GM12874 (cell line): ENCODE measurements around the gene OR52B6.

Experiments
- TF ChIP-seq, protein P1 (sequence below): IDR thresholded peaks from 2 replicates; pipeline ENCODE4 v1.5.1; 2011; ENCODE audit warnings: low read depth, mild to moderate bottlenecking, control low read depth, low read length, moderate library complexity; ENCODE audit not compliant: insufficient read depth

Gene OR52B6

GRCh38 chr11:5580577-5580976 lies at the start of gene OR52B6:
Gene OR52B6 (plus strand): TSS chr11:5580877. CDS start chr11:5580877, 0 bp downstream.
- TF ChIP-seq, protein P1, sequence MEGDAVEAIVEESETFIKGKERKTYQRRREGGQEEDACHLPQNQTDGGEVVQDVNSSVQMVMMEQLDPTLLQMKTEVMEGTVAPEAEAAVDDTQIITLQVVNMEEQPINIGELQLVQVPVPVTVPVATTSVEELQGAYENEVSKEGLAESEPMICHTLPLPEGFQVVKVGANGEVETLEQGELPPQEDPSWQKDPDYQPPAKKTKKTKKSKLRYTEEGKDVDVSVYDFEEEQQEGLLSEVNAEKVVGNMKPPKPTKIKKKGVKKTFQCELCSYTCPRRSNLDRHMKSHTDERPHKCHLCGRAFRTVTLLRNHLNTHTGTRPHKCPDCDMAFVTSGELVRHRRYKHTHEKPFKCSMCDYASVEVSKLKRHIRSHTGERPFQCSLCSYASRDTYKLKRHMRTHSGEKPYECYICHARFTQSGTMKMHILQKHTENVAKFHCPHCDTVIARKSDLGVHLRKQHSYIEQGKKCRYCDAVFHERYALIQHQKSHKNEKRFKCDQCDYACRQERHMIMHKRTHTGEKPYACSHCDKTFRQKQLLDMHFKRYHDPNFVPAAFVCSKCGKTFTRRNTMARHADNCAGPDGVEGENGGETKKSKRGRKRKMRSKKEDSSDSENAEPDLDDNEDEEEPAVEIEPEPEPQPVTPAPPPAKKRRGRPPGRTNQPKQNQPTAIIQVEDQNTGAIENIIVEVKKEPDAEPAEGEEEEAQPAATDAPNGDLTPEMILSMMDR, result no peak

DNA sequence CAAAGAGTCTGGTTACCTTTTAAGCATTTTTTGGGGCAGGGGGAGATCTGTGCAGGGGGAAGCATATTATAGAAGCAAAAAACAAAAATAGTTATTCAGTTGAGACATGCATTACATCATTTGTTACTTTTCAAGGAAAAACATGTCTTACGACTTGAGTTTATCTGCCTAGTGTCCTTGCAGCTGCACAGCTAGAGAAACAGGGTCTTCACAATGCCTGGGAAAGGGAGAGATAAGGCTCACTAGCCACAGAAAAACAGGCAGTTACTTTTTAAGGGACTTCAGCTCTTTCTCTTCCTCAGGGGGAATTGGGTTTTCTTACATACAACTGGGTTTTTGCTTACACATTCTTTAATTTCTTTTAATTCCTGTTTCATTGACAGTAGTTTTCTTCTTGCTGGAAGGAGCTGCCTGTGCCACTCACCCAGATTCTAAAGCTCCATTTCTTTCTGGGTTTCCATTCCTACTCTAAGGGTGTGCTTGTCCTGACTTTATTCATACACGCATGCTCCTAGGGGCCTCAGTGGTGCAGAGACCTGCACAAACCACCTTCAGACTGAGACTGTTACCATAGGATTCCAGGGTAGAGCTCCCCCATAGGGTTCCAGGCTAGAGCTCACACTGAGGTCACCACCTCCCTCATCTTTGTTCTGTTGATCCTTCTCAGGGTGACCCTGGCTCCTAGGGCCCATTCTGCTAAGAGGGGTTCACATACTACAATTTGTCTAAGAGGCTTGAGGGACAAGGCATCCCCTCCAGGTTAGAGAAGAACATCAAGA lies 49.4 kb upstream of the OR52B6 start:
- TF ChIP-seq, protein P1, result no peak

DNA sequence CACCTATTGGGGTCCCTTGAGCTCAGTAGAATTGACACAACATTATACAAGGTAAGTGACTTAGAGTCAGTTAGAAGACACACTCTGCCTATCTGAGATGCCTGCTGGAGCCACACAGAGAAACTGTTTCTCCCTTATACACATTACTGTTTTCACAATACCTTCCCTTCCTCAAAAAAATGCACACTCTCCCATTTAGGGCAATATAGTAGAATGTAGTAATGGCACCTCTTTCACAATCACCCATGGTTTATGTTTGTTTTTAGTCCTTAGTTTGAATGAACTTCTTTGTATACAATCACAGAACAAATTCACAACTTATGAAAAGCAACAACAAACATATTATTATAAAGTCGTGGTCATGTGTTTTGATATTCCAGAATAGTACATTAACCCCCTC lies 46.6 kb upstream of the OR52B6 start:
- TF ChIP-seq, protein P1, result no peak

GRCh38 chr11:5536482-5536881 lies 44.2 kb upstream of the OR52B6 start:
- TF ChIP-seq, protein P1, result no peak

DNA sequence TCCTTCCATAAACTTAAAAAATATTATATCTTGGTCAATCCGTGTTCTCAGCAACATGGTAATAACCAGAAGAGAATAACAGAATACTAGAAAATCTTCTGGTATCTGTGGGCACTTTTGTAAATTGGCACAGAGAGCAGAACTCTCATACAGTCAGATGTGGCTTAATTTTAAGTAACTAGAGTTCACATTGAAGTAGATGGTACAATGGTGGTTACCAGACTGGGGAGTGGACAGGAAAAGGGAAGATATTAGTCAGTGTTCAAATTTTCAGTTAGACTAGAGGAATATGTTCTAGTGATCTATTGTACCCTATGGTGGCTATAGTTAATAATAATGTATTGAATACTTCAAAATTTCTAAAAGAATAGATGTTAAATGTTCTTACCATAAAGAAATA lies 39.2 kb upstream of the OR52B6 start:
- TF ChIP-seq, protein P1, result no peak

- TF ChIP-seq, protein P1, result no peak
Measured at GRCh38 chr11:5546457-5546856, 34.2 kb upstream of the OR52B6 start.

DNA sequence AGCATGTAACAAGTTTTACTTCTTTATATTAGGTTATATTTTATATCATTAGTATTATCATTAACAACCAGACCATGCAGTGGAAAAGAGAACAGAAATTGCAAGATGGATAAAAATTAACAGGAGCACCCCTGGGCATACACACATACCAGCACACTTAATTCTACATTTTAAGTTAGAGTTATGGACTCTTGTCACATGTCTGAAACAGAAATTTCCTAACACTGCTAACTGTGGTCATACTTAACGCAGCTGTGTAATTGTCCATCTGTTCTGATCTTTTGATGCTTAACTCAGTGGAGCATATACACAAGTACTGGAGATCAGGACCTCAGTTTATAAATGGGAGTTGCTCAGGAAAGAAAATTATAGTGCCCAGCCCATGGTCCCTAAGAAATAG lies 32.7 kb upstream of the OR52B6 start:
- TF ChIP-seq, protein P1, result no peak
